SW480 (cell line): ENCODE data around the gene CACNA1H.

ENCODE experiments used
- DNase-seq: peaks from one replicate; pipeline ENCODE4 v3.0.0-alpha.2; 2016; ENCODE audit warnings: low spot score

The CACNA1H gene

DNA sequence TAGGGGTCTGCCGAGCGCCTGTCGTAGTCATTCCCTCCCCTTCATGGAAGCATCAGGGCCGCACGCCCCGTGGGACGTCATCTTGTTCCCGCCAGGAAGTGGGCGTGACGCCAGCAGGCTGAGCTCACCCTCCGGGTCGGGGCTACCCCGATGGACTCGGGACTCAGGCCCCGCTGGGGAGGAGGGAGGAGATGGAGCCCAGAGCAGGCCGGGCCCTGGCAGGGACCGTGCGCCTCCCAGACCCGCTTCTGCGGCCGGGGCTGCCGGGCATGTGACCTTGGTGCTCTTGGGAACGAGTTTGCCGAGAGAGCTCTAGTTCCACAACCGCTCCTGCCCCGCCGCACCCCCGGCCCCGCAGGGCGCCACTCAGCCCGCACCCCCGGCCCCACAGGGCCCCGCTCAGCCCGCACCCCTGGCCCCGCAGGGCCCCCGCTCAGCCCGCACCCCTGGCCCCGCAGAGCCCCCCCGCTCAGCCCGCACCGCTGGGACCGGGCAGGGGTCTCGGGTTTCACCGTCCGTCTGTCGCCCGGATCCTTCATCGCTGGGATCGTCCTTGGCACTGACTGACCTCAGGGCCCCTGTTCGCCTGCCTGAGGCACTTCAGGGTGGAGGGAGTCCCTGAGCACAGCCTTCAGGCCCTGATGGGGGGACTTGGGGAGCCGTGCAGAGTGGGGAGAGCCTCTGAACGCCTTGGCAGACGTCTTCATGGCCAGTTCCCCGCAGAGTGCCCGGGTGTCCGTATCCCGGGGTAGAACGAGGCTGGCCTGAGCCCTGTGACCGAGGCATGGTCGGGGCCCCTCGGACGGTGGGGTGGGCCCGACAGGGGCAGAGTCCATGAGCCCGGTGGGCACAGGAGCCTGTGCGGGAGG is 5.8 kb downstream of the CACNA1H start:
- DNase-seq = no peak

DNA sequence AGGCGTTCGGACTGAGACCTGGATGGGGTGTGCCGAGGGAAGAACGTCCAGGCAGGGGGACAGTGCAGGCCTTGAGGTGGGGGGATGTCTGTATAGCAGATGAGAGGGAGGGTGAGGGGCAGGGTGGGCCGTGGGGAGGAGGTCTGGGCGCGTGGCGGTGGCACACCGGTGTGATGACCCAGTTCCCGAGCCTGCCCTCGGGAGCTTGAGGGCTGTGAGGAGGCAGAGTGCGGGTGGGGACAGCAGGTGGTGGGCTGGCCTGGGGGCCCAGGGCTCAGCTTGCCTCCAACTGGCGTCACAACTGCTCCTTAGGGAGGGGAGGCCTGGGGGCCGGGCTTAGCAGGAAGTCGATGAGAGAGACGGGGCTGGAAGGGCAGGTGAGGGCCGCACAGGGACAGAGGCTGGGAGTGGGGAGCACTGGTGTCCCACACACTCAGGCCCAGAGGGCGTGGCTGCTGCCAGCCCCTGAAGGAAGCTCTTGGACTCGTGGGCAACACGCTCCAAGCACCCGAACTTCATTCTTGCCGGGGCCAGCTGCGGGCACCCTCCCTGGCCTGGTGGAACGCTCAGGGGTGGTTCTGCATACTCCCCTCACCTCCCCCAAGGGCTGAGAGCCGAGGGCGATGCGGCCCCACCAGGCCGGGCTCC is 6.5 kb downstream of the CACNA1H start:
- DNase-seq = no peak

DNA sequence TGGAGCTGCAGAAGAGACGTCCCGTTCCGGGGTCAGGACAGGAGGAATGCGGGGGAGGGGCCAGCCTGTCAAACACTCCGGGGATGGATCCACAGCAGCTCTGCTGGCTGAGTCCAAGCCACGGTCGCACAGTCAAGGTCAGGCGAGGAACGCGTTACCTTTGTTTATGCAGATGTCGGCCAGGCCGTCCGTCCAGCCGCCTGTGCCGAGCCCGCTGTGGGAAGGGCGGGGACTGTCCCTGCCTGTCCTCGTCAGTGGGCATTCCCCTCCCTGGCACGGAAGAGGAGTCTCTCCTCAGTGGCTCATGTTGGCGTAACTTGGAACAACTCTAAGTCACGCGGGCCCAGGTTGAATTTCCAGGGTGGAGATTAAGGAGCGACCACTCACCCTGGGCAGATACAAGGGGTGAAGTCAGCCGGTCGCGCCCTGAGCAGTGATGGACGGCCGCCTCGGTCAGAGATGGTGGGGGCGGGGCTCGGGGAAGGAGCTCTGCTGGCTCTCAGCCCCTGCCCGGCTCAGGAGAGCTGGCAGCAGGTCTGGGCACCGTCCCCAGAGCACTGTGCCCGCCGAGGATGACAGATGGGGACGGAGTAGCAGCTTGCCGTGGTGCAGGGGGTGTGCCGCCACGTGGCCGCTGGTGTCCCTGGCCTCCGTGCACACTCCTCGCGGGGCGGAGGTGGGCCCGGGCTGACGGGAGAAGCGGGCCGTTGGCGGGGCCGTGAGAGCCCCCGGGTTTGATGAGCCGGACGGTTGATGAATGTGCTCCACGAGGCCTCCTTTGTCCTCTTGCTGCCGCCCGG is 7.3 kb downstream of the CACNA1H start:
- peak; percentile 33 for DNase-seq

DNA sequence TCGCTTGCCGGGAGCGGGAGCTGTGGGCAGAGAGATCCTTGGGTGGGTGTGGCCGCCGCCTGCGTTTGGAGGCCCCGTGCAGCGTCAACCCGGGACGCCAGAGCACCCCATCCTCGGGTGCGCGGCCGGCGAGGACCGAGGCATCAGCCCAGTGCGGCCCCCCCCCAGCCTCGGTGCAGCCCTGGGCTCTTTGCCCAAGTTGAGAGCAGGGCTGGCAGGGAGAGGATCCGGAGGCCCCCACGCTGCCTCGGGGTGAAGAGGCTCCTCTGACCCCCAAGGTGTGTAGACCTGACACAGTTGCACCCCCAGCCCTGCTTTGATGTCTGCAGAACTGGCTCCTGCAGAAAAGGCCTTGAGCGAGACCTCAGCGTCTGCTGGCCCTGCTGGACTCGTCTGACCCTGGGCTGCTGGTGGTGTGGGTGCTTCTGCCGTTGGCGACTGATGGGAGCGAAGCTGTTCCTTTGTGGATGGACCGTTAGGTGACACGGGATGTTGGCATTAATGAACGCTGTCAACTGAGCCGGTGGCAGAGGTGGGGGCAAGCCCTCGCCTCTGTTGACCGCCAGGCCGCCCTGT is 8.0 kb downstream of the CACNA1H start:
- no peak for DNase-seq

DNA sequence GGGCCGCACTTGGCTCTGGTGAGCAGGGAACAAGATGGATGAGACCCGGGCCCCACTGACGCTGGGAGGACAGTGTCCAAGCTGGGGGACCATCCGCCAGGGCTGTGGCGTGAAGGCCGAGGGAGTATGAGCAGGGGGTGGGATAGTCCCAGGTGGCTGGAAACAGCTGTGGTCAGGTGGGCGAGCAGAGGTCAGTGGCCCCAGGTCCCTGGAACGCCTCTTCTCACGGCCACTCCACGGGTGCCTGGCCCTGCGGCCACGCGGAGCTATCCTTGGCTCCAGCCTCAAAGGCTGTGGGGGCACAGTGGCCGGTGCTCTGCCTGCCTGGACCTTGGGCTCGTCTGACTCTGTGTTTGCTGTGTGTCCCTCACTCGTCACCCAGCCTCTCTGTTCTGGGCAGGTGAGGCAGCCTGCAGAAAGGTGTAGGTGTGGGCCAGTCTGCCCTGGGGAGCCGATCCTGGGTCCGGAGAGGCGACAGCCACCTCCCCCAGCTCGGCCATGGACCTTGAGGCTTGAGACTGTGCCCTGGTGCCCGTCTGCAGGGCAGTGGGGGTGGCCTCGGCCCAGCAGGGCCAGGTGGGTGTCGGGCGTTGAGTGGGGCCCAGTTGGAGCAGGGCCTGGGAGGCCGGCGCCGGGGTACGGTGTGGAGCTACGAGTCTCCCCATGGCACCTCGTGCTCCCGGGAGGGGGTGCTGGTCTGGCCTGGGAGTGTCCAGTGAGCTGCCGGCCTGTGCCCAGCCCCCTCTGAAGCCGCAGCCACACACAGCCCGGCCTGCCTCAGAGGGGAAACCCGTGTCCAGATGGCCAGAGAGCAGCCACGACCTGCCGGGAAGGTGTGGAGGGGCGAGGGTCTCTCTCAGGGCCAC is 10.0 kb downstream of the CACNA1H start:
- DNase-seq = no peak

DNA sequence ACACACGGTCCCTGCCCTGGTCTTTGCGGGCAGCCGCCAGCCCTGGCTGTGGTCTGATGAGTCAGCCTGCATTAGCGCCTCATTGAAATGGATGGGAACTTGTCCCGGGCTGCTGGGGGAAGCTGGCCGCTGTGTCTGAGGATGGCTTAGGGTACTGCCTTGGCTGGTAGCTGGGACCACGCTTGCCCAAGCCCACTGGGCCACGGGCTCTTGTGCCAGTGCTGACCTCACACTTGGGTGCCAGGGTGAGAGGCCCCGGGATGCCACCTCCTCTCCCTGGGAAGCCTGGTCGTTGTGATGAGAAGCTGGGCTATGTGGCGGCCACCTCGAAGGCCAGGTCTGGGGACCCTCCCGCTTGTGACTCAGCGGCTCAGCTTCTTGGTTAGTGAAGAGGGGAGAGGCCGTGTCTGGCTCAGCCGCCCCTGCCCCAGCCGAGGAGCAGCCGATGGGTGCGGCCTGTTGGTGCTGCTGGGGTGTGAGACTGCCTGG is 10.7 kb downstream of the CACNA1H start:
- peak; percentile 73 for DNase-seq

DNA sequence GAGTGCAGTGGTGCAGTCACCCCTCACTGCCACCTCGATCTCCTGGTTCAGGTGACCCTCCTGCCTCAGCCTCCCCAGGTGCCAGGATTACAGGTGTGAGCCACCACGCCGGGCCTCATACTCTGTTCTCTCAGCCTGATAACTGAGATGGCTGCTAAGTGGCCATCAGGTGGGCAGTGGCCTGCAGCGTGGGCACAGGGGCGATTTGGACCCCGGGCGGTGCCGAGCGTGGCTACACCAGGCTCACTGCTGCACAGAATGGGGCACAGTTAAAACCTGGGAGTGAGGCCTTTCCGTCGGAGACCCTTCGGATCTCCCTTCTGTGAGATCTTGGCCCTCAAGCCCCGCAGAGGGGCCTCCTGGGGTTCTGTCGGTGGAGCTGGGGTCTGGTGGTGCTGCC is 11.5 kb downstream of the CACNA1H start:
- DNase-seq = no peak

DNA sequence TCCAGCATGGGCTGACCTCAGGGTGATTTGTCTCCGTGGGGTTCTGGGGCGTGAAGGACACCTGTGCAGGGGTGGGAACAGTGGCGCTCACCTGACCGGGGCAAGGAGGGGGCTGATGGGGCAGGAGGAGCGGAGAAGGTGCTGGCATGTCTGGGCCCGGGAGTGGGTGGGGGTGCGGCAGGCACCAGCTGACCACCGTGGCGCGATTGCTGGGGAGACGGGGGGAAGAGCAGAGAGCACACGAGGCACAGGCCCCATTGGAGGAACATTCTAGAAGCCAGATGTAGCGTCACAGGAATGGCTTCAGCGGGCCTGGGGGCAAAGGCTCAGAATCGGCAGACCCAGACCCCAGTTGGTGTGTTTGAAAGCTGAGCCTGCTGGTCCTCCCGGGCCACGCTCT is 12.1 kb downstream of the CACNA1H start:
- DNase-seq = no peak

DNA sequence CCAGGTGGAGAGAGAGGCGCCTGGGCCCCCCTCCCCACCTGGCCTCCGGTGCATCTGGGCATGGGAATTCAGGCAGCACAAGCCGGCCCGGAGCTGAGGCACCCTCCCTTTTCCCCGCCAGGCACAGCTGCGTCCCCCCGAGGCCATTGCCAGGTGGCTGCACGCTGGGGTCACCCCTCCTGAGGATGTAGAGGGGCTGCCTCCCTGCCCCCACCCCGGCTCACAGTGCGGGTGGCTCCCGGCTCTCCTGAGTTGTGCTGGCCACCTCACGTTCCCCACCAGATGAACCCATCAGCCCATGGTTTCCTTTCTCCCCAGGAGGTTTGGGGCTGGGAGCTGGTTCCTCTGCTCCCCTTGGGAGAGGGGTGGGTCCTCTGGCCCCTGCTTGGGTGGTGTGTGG is 12.6 kb downstream of the CACNA1H start:
- no peak for DNase-seq

DNA sequence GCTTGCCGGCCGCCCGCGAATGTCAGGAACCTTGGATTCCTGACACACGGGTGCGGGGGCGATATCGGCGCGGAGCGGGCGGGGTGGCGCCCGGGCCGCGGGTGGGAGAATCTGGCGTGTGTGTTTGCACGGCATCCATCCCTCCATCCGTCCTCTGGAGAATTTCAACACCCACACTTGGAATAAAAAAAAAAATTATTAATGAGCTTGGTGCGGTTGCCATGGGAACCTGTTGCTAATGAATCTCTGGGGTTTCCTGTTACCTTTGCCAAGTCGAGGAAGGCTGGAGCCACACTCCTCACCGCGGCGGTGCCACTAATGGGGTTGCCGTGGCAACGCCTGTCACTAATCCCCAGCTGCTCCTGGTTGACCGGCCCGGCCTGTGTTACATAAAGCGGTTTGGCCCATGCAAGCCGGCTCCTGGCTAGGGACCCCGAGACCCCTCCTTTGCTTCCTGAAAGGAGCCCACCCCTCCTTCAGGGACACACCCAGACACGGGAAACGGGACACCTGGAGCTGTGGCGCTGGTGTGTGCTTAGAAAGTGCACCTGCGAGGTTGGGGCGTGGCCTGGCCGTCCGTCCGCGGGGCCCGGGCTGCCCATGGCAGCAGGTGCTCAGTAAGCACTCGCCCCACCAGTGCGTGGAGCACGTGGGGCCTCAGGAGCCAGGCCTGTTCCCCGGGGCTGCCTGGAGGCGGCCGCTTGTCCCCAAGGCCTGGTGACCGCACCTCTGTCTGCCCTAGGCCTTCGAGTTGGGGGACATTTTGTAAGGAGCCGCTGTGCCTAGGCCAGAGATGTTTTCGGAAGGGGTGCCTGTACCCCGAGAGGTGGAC is 14.6 kb downstream of the CACNA1H start:
- DNase-seq = peak; percentile 72

DNA sequence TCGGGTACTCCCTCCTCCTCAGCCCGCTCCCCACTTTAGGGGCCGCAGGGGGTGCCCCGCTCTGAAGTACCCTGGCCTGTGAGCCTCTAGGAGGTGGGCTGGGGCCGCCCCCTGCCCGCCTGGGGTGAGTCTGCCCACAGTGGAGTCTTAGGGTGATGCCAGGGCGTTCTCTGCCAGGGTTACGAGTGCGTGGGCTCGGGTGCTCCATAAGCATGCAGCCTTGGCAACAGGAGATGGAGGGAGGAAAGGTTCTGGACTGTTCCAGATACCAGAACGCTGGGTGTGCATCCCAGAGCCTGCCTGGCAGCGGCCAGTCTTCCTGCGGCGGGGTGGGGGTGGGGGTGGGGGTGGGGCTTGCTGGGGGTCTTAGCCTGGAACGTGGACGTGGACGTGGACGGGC is 15.9 kb downstream of the CACNA1H start:
- DNase-seq = no peak

DNA sequence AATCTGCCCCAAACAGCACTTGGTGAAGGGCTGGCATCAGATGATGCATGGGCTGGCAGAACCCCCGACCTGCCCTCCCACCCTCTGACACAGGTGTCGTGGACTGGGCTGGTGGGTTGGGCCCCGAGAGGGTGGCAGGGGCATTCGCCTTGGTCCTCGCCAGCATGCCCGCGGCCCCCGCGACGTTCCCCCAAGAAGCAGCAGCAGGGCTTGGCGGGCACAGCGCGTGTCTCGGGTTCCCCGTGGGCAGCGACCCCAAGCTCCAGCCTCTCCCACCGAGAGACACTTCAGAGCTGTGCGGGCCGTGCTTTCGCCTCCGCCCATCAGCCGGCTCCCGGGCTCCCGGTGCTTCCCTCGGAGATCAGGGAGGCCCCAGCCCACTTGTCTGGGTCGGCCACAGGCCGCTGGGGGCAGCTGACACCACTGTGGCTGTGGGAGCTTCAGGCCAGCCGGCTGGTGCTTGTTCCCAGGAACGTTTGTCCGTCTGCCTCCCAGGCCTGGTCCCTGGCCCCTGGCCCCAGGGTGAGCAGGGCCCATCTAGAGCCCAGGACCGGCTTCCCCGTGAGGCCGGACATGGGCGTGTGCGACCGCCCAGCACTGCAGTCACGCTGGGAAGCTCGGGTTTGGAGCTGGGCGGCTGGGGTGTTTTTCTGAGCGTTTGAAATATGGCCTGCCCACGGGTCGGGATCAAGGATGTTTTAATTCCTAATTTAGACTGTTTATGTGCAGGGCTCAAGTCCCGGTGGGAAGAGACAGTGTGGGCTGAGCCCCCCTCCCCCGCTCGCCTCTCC is 16.6 kb downstream of the CACNA1H start:
- no peak for DNase-seq

DNA sequence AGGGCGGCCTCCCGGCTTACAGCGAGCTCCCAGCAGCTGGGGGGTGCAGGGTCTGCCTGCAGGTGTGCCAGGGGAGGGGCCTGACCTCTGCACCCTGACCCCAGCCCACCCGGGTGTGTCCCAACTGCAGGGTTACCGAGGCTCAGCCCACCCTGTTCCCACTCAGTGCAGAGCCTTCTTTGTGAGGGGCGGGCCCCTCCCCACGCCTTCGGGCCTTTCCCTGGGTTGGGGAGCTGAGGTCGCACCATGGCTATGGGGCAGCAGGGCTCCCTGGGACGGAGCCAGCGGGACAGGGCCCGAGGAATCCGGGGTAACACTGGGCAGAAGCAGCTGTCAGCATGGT is 17.1 kb downstream of the CACNA1H start:
- no peak for DNase-seq

DNA sequence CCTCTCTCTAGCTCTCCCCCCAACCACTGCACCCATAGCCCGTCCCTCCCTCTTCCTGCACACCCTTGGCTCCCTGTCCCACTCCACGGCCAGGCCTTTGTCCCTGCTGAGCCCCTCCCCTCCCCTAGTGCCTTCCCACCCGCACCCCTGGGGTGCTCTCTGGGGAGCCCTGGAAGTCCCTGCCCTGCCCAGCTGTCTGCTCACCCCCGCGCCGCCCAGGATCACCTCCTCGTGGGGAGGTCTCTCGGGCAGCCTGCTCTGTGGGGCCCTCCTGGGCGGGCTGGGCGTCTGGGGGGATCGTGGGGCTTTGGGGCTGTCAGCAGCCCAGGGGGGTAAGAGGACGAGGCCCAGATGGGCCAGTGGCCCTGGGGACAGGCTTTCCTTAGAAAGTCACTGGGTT is 18.1 kb downstream of the CACNA1H start:
- no peak for DNase-seq

DNA sequence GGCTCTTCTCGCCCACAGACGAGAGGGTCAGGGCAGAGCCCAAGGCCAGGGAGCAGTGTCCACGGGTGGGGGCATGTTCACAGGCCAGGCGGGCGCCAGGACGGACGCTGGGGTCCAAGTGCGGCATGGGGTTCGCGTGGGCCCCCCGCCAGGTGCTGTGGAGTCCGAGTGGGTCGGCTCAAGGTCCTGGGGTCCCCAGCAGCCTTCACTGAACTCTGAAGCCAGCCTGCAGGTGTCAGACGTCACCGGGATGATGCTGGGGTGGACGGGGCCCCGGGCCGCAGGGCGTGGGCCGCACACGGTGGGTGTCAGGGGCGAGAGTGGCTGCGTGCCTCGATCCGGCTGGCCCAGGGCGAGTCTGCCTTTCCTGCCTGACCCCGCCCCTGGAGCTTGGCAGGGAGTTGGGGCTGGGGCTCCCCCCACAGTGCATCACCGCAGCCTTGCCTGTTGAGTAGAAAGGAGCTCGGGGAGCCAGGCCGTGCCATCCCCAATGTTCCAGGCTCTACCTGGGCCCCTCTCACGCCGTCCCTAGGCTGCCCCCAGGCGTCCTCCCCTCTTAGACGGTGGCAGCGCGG is 19.0 kb downstream of the CACNA1H start:
- no peak for DNase-seq

DNA sequence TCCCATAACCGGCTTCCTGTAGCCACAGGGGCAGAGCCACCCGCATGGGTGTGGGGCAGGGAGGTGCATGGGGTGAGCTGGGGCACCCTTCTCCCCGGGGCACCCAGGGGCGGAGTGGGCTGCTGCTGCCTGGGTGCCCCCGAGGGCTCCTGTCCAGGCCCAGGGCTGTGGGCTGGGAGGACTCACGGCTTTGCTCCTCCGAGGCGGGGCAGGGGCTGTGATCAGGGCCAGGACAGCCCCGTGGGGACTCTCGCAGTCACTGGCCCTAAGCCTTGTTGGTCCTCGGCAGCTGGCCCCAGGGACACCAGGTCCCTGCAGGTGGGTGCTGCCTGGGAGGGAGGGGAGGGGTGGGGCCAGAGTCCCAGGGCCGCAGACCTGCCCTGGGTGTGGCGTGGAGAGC is 19.7 kb downstream of the CACNA1H start:
- DNase-seq = no peak

DNA sequence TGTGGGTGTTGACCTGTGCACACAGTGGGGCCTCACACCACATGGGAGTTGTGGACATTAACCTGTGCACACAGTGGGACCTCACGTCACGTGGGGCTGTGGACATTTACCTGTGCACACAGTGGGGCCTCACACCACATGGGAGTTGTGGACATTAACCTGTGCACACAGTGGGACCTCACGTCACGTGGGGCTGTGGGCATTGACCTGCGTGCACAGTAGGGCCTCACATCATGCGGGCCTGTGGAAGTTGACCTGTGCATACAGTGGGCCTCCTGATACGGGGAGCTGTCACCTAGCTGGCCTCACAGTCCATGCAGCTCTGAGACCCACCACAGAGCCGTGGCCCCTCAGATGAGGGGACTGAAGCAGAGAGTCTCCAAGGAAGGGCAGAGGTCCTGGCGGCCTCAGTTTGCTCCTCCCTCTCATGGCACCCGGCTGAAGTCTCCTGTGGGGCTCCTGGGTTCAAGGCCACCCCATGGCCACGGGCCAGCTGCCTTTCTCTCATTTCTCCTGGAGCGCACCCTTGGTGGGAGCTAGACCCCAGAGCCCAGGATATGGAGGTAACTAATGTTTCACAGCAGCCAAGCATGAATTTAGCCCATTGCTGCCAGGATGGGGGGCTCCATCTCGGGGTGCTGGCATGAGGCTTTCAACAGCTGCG is 21.0 kb downstream of the CACNA1H start:
- no peak for DNase-seq

DNA sequence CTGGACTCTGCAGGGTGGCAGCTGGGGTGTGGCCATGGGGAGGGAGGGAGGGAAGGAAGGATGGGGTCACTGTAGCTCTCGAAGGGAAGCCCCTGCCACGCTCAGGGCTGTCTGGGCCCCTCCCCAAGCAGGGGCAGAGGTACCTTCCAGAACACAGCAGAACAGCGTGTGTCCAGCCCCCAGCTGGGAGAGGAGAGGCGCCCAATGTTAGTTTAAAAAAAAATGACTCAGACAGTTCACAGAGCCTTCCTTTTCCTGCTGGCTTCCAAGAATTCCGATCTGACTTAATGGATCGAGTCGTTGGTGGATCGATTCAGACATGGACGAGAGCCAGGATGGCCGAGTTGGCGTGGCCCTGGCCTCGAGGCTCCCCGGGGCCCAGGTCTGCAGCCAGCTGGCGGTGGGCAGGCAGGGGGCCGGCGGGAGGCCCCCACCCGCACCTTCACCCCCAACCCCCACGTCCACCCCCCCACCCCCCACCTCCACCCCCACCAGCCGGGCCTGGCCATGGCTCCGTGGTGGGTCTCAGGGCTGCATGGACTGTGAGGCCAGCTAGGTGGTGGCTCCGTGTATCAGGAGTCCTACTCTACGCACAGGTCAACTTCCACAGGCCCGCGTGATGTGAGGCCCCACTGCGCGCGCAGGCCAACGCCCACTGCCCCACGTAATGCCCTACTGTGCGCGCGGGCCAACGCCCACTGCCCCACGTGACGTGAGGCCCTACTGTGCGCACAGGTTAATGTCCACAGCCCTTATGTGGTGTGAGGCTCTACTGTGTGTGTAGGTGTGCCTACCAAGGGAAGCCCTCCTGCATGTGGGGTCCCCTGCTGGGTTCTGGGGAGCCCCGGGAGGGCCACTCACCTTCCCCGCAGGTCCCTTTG is 21.8 kb downstream of the CACNA1H start:
- DNase-seq = peak; percentile 39
